22Rv1 (cell line): ENCODE data around the gene ERI2.

Source experiments
- H3K27ac ChIP-seq: fragments of 450-650 bp; 2 replicates; pipeline ENCODE4 v1.5.1; 2017
- CTCF ChIP-seq: fragments of 450-650 bp; IDR thresholded peaks from 2 replicates; pipeline ENCODE4 v1.5.1; 2017; ENCODE audit warnings: mild to moderate bottlenecking
- ZFX ChIP-seq: fragments of 450-650 bp; IDR thresholded peaks from 2 replicates; pipeline ENCODE4 v1.6.1; 2017; ENCODE audit warnings: antibody characterized with exemption, borderline replicate concordance

Gene ERI2

GRCh38 chr16:20801278-20801677 lies 5.0 kb downstream of the ERI2 start:
- no peak overlapping the region for H3K27ac ChIP-seq
- TF ChIP-seq ZFX (no peak), CTCF (no peak)

GRCh38 chr16:20799599-20799998 lies 6.7 kb downstream of the ERI2 start:
- no peak overlapping the region for H3K27ac ChIP-seq
- no peak for TF ChIP-seq ZFX
- peak; percentile 64 for TF ChIP-seq CTCF

- H3K27ac ChIP-seq, result no peak overlapping the region
- TF ChIP-seq ZFX (no peak), CTCF (no peak)
Measured at GRCh38 chr16:20798364-20798763, 7.9 kb downstream of the ERI2 start.

- no peak for TF ChIP-seq CTCF
- no peak for TF ChIP-seq ZFX
Measured at GRCh38 chr16:20791923-20792612, 14.2 kb downstream of the ERI2 start.

GRCh38 chr16:20789130-20789529 lies 17.1 kb downstream of the ERI2 start:
- no peak overlapping the region for H3K27ac ChIP-seq
- TF ChIP-seq CTCF, result no peak
- no peak for TF ChIP-seq ZFX

More at GRCh38 chr16:20791923-20792612, 14.2 kb downstream of the ERI2 start:
- H3K27ac ChIP-seq, result no peak overlapping the region

GRCh38 chr16:20784204-20784603 lies 22.1 kb downstream of the ERI2 start:
- no peak overlapping the region for H3K27ac ChIP-seq
- TF ChIP-seq ZFX, result no peak
- no peak for TF ChIP-seq CTCF

- no peak overlapping the region for H3K27ac ChIP-seq
- TF ChIP-seq CTCF (no peak), ZFX (no peak)
Measured at GRCh38 chr16:20782470-20782869, 23.8 kb downstream of the ERI2 start.
